GM18861 (cell line): ENCODE results near the gene P2RY13.

Experiments
- ATAC-seq: cut with Tn5 transposase; IDR thresholded peaks from one replicate; pipeline ENCODE4 v1.9.1; 2021; ENCODE audit not compliant: unreplicated experiment

The P2RY13 gene

DNA sequence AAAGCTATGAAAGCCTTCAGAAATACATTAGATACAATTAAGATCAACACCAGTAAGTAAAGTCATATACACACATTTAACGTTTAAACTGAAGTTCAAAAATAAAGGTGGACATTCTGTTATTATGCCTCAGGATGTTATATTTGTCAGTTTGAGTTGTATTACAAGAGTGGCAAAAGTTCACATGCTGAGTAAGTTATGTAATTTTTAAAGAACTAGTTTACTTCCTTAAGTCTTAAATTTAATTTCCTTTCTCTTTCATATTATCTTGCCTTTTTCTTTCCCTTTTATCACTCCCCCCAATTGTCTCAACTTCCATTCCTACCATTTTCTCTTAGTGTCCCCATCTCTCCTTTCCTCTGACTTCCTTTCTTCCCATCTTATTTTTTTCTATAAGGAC lies 7.8 kb downstream of the P2RY13 start:
- ATAC-seq: no peak

DNA sequence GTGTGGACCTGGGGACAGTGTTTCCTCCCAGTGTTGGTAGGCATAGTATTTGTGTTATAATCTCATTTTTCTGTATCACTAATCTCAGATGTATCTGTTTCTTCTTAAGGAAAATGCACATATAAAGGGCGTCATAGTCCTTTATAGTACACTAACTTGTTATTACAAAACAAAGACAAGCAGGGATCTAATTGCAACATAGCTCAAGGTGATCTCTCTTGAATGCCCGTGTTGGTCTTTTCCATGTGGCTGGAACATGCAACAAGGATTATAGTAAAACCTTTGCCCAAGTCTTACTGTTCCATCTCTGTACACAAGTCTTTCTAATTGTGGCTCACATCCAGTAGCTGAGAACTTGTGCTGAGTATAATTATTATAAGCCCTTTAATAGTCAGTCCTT lies 9.2 kb downstream of the P2RY13 start:
- no peak for ATAC-seq

GRCh38 chr3:151319628-151320027 lies 9.7 kb downstream of the P2RY13 start:
- no peak for ATAC-seq

DNA sequence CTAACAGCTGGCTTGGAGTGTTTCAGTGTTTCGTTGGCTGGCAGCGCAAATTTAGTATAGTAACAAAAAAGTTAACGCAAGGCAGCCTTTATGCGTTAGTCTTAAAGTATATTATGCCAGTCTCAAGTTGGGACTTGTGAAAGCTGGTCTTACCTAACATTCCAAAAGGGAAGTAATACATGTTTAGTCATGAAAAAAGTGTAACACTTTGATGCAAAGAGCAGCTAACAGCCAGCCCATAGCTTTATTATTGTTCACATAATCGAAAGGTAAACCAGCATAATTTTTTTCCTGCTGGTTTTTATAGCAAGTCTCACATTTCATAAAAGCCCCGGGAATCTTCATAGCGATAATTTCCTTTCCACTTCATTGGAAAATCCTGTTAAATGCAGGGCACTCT lies 10.4 kb downstream of the P2RY13 start:
- no peak for ATAC-seq

DNA sequence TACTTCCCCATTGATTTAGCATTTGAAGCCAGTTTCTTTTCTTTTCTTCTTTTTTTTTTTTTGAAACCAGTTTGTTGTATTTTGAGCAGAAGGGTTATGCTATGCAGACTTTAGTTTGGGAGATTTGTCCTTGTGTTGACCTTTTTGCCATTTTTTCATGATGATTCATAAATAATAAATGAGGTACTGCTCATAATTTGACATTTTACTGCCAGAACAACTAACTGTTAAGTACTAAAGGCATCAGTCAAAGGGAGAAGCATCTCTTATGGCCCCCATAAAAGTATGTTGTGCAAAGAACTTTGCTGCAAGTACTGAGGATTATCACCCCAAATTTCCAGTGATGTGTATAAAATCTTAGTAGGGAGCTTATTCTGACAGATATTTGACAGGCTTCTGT lies 11.0 kb downstream of the P2RY13 start:
- ATAC-seq: no peak

- peak; percentile 66 for ATAC-seq
These were observed 12.9 kb downstream of the P2RY13 start, which contains the start of gene GPR87 for GRCh38 chr3:151316267-151316991. Gene GPR87 (minus strand): TSS chr3:151316820. CDS start chr3:151300100, 16,720 bp downstream.

GRCh38 chr3:151315846-151316245 lies 13.5 kb downstream of the P2RY13 start:
- no peak for ATAC-seq

GRCh38 chr3:151315136-151315535 lies 14.2 kb downstream of the P2RY13 start:
- ATAC-seq: no peak

DNA sequence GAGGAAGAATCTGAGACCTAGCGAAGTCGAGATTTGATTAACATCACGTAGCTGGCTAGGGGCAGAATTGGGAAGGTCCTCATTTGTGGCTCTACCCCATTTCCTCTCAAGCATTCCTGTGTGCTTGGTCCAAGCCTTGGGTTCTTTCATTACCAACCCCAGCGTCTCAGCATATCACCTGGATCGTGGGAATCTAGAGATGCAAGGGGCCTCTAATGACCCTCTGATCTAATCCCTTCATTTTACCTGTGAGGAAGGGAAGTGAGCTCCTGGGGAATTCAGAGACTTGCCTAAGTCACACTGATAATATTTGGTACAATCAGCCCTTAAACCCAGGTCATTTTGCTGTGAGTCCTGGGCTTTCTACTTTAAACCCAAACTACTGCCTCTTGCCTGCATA lies 14.8 kb downstream of the P2RY13 start:
- ATAC-seq: no peak

DNA sequence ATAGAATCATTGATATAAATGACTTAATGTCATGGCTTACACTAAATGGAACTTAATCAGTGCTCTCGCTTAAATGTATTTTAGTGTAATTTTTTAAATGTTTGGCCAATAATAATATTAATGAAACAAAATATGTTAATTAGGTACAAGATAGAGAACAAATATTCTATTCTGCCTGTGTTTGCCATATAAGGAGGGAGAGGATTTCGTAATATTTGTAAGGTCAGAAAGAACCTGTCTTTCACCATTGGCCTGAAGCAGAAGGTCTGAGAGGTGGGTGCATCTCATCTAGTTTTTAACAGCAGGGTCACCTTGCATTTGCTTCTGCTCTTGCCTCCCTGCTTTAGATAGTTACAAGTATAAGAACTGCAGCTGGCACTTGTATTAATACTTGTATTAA lies 15.2 kb downstream of the P2RY13 start:
- no peak for ATAC-seq

GRCh38 chr3:151312972-151313371 lies 16.4 kb downstream of the P2RY13 start:
- no peak for ATAC-seq

- no peak for ATAC-seq
These were observed 19.8 kb downstream of the P2RY13 start for GRCh38 chr3:151309566-151309965.

- ATAC-seq: no peak
These were observed 21.5 kb downstream of the P2RY13 start for GRCh38 chr3:151307583-151308488.

GRCh38 chr3:151307131-151307530 lies 22.2 kb downstream of the P2RY13 start:
- ATAC-seq: no peak

DNA sequence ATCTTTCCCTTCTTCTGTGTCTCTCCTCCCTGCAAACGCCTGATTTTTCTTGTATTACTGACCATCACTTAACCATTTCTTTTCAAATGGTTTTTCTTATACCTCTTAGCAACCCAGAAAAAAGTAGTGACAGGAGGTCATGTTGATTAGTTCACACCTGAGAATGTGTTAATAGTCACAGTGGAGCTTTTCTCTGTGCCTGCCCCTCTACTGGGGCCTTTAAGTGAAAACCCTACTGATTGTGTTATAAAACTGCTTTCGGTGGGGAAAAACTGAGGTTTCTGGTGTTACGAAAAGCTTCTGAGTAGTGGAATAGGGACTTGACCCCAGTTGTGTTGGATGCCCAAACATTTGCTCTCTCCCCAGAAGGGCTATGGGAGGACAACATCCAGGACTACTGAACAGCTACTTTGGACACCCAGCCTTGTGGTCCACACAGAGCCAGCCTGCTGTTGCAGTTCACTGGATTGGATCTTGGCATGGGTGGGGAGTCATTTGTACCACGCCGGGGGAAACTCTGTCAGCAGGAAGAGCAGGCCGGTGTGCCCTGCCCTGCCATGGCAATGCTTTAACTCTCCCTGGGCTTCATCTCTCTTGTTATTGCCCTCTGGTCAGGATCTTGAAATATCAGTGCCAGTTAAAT lies 23.1 kb downstream of the P2RY13 start:
- no peak for ATAC-seq

- ATAC-seq: no peak
These were observed 23.6 kb downstream of the P2RY13 start for GRCh38 chr3:151305775-151306151.

DNA sequence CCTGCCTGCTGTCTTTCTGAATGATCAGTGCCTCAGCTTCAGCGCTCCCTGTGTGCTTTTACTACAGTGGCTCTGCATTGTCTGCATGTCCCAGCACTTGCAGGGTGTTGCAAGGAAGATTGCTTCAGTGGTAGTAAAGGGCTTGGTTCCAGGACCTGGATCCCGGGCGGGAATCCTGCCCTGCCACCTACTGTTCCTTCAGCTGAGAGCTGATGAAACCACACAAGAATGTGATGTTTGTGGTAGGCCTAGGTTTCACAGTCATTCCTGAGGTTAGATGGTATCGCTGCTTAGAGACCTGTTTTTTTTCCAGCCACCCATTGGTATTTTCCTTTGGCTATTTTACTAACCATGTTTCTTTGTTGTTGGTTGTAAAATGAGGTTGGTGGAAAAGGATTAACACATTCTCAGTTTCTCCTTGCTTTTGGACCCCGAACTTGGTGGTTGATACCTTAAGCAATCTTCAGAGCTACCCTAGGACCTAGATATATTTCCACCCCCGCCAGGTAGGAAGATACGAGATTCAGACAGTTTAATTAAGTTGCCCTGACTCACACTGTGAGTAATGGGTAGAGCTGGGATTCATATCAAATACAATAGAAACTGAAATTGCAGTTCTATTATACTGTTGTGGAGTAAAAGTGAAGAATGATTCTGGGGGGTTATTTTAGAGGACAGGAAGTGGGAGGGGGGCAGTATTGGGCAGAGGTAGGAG lies 24.1 kb downstream of the P2RY13 start:
- no peak for ATAC-seq

DNA sequence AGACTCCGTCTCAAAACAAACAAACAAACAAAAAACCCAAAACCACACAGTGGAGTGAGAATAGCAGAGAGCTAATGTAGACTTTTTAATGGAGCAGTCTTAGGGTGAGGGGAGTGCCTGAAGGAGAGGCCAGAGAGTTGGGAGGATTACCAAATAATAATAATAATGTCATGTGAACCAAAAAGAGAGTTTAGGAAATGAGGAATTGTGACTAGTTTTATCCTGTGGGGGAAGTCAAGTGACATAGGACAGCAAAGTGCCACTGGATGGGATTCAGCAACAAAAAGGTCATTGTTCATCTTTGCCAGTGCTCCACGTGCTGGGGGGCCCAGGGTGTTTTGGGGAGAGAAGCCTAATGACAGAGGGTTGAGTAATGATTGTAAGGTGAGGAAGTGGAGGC lies 25.6 kb downstream of the P2RY13 start:
- no peak for ATAC-seq

- no peak for ATAC-seq
These were observed 27.6 kb downstream of the P2RY13 start for GRCh38 chr3:151301787-151302186.

DNA sequence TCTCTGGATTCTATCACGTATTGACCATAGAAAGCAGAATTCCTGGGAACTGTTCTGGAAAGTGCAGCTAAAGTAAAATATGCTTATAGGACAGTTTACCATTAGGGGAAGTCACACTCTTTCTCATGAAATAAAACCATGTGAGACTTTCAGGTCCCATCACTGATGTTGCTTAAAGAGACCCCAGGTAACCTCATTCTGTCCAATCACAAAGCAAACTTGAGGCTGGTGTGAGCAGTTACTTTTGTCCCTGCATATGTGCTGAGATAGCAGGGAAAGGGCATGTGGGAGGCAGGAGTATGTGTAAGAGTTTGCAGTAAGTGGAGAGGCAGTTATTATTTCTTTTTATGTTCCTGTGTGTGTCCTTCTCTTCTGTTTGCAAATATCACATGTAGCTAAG lies 28.8 kb downstream of the P2RY13 start:
- no peak for ATAC-seq

DNA sequence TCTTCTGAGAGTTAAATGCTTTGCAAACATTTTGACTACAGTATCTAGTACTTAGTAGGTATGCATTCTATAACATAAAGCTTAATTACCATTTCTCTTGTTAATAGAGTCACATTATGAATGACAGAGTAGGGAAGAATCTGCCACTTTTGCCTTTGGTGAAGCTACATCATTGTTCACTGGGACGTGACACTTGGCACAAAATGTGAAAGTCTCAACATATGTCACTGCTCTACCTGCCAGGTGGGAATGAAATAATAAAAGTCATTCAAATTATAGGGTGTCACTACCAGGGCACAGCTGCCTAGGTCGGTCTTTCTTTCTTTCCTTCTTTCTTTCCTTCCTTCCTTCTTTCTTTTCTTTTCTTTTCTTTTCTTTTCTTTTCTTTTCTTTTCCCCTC lies 30.3 kb downstream of the P2RY13 start:
- ATAC-seq: no peak
